ENCODE data around the gene DMRT1.

Gene DMRT1

GRCh38 chr9:950139-950538 is 108.6 kb downstream of the DMRT1 start:
- no peaks in the 10 kb centered on the region; the same call in 1 of the 2 replicates for H3K4me1 ChIP-seq (ENCODE audit: low read length)
- H3K27me3 ChIP-seq (replicated peaks; ENCODE audit: insufficient read depth, low read length) = no peaks in the 10 kb centered on the region

GRCh38 chr9:952546-952945 is 111.0 kb downstream of the DMRT1 start:
- Histone ChIP-seq H3F3A (ENCODE audit: insufficient read depth, low read length) (no peaks in the 10 kb centered on the region), H3K9ac (ENCODE audit: low read length) (no peak overlapping the region), H3K9me3 (replicated peaks; ENCODE audit: insufficient read depth, low read length) (no peaks in the 10 kb centered on the region), H3K36me3 (replicated peaks; ENCODE audit: insufficient read depth, low read length) (no peaks in the 10 kb centered on the region), H3K9me2 (replicated peaks; ENCODE audit: insufficient read depth, low read length) (no peaks in the 10 kb centered on the region), H3K27me3 (replicated peaks; ENCODE audit: insufficient read depth, low read length) (no peaks in the 10 kb centered on the region), H3K27ac (ENCODE audit: low read length) (no peak overlapping the region), H3K4me2 (ENCODE audit: low read depth, low read length) (no peak overlapping the region), H4K20me1 (ENCODE audit: insufficient read depth, low read length) (no peaks in the 10 kb centered on the region), H3K79me2 (ENCODE audit: low read length) (no peaks in the 10 kb centered on the region), H2AFZ (ENCODE audit: low read length) (no peak overlapping the region), H3K4me3 (ENCODE audit: low read length) (no peak overlapping the region), H3K4me1 (ENCODE audit: low read length) (no peaks in the 10 kb centered on the region; the same call in 1 of the 2 replicates)
- no peak for DNase-seq
- TF ChIP-seq EZH2phosphoT487 (IDR thresholded peaks at IDR 0.05; ENCODE audit: low read length) (no peak), EZH2 (optimal IDR thresholded peaks at IDR 0.05; ENCODE audit: low read depth, low read length) (no peak), CTCF (IDR thresholded peaks at IDR 0.05; ENCODE audit: low read length) (no peak)

More at GRCh38 chr9:950139-950538, 108.6 kb downstream of the DMRT1 start:
- H3K36me3 ChIP-seq (replicated peaks; ENCODE audit: insufficient read depth, low read length) = no peaks in the 10 kb centered on the region
- H3K79me2 ChIP-seq (ENCODE audit: low read length) = no peaks in the 10 kb centered on the region
- TF ChIP-seq EZH2 (optimal IDR thresholded peaks at IDR 0.05; ENCODE audit: low read depth, low read length) = no peak
- TF ChIP-seq CTCF (IDR thresholded peaks at IDR 0.05; ENCODE audit: low read length) = peak; percentile 34
- no peak for TF ChIP-seq EZH2phosphoT487 (IDR thresholded peaks at IDR 0.05; ENCODE audit: low read length)
- no peak for DNase-seq
- no peaks in the 10 kb centered on the region for H4K20me1 ChIP-seq (ENCODE audit: insufficient read depth, low read length)
- H3K9me3 ChIP-seq (replicated peaks; ENCODE audit: insufficient read depth, low read length) = no peaks in the 10 kb centered on the region
- H3K9ac ChIP-seq (ENCODE audit: low read length) = no peak overlapping the region
- H3K9me2 ChIP-seq (replicated peaks; ENCODE audit: insufficient read depth, low read length) = no peaks in the 10 kb centered on the region
- no peak overlapping the region for H3K27ac ChIP-seq (ENCODE audit: low read length)
- H2AFZ ChIP-seq (ENCODE audit: low read length) = no peak overlapping the region
- H3F3A ChIP-seq (ENCODE audit: insufficient read depth, low read length) = no peaks in the 10 kb centered on the region
- no peak overlapping the region for H3K4me3 ChIP-seq (ENCODE audit: low read length)
- H3K4me2 ChIP-seq (ENCODE audit: low read depth, low read length) = no peak overlapping the region

- Histone ChIP-seq H3K4me1 (ENCODE audit: low read length) (no peaks in the 10 kb centered on the region), H3K9me3 (replicated peaks; ENCODE audit: insufficient read depth, low read length) (no peaks in the 10 kb centered on the region), H2AFZ (ENCODE audit: low read length) (no peak overlapping the region), H3K4me2 (ENCODE audit: low read depth, low read length) (no peak overlapping the region), H4K20me1 (ENCODE audit: insufficient read depth, low read length) (no peaks in the 10 kb centered on the region), H3K27ac (ENCODE audit: low read length) (no peak overlapping the region), H3K27me3 (replicated peaks; ENCODE audit: insufficient read depth, low read length) (no peaks in the 10 kb centered on the region), H3K9me2 (replicated peaks; ENCODE audit: insufficient read depth, low read length) (no peaks in the 10 kb centered on the region), H3F3A (ENCODE audit: insufficient read depth, low read length) (no peaks in the 10 kb centered on the region), H3K79me2 (ENCODE audit: low read length) (no peaks in the 10 kb centered on the region), H3K9ac (ENCODE audit: low read length) (no peak overlapping the region), H3K36me3 (replicated peaks; ENCODE audit: insufficient read depth, low read length) (no peaks in the 10 kb centered on the region), H3K4me3 (ENCODE audit: low read length) (no peak overlapping the region)
- no peak for TF ChIP-seq CTCF (IDR thresholded peaks at IDR 0.05; ENCODE audit: low read length)
- no peak for TF ChIP-seq EZH2 (optimal IDR thresholded peaks at IDR 0.05; ENCODE audit: low read depth, low read length)
- no peak for TF ChIP-seq EZH2phosphoT487 (IDR thresholded peaks at IDR 0.05; ENCODE audit: low read length)
- DNase-seq = no peak
These were observed 117.6 kb downstream of the DMRT1 start for GRCh38 chr9:959105-959504.

Data from MM.1S (cell line).